Caco-2 (cell line): ENCODE measurements around the gene GRID1. TPM values are rescaled to one million over a fixed set of nuclear protein-coding genes. Genes with fewer than 3 reads are reported as not detected.

Experiments used
- BruUV-seq: library from RNA; stranded (reverse); fragments of 400-500 nt; replicated peaks from 2 replicates; lab custom pipeline; 2021; lab: Mats Ljungman, UMichigan
- CTCF ChIA-PET: fragments of 300-600 bp; sonication (Branson Sonifier 250); formaldehyde crosslinking; loops from one replicate; lab custom pipeline; 2022; ENCODE audit warnings: antibody characterized with exemption; lab: Charles Lee
- POLR2A ChIA-PET: fragments of 300-600 bp; sonication (Branson Sonifier 250); formaldehyde crosslinking; loops from one replicate; lab custom pipeline; 2022; ENCODE audit warnings: antibody characterized with exemption; lab: Charles Lee
- DNase-seq, 2 experiments: peaks; one replicate each; pipeline versions ENCODE4 v3.0.0 to v3.0.0-alpha.2; 2020 to 2022
- H3K27me3 ChIP-seq: replicated peaks from 2 replicates; pipeline ENCODE4 v1.6.0; 2011; ENCODE audit warnings: low read length; ENCODE audit not compliant: control insufficient read depth, insufficient read depth
- H3K36me3 ChIP-seq: 2 replicates; pipeline ENCODE4 v1.5.1; 2011; ENCODE audit warnings: low read length; ENCODE audit not compliant: control insufficient read depth, insufficient read depth
- H3K4me1 ChIP-seq: fragments of 250-450 bp; sonication (Bioruptor Pico); 2 replicates; pipeline ENCODE4 v1.5.1; 2020; ENCODE audit warnings: mild to moderate bottlenecking
- H3K4me3 ChIP-seq: 2 replicates; pipeline ENCODE4 v1.5.1; 2011; ENCODE audit warnings: low read depth, mild to moderate bottlenecking, control low read depth, low read length
- H3K9me3 ChIP-seq: fragments of 250-450 bp; sonication (Bioruptor Pico); 2 replicates; pipeline ENCODE4 v1.5.1; 2020; ENCODE audit warnings: mild to moderate bottlenecking, moderate library complexity
- H3K27ac Mint-ChIP-seq: one replicate; pipeline ENCODE4 v1.8.0; 2022; ENCODE audit warnings: mixed read lengths; ENCODE audit not compliant: unreplicated experiment
- H3K27me3 Mint-ChIP-seq: one replicate; pipeline ENCODE4 v1.8.0; 2022; ENCODE audit warnings: mixed read lengths; ENCODE audit not compliant: insufficient read depth, unreplicated experiment
- H3K36me3 Mint-ChIP-seq: one replicate; pipeline ENCODE4 v1.8.0; 2022; ENCODE audit warnings: mild to moderate bottlenecking, mixed read lengths; ENCODE audit not compliant: insufficient read depth, unreplicated experiment
- H3K4me1 Mint-ChIP-seq: one replicate; pipeline ENCODE4 v1.8.0; 2022; ENCODE audit warnings: low read depth, mixed read lengths; ENCODE audit not compliant: unreplicated experiment
- H3K4me3 Mint-ChIP-seq: one replicate; pipeline ENCODE4 v1.8.0; 2022; ENCODE audit warnings: mild to moderate bottlenecking, moderate library complexity, mixed read lengths; ENCODE audit not compliant: unreplicated experiment
- H3K9me3 Mint-ChIP-seq: one replicate; pipeline ENCODE4 v1.8.0; 2022; ENCODE audit warnings: mixed read lengths; ENCODE audit not compliant: unreplicated experiment
- CTCF ChIP-seq, 2 experiments: fragments of 200-600 bp in 1 of 2; IDR thresholded peaks; 1 replicate in 1 of 2; 2 replicates in 1 of 2; pipeline versions ENCODE4 v1.5.1 to v1.8.0; 2011 to 2022; ENCODE audit warnings: antibody characterized with exemption in 1 of 2, control low read depth in 1 of 2, inconsistent platforms in 1 of 2, low read depth in 1 of 2, low read length in 1 of 2, mild to moderate bottlenecking in 1 of 2, moderate library complexity in 1 of 2; ENCODE audit not compliant: insufficient read depth in 1 of 2, severe bottlenecking in 1 of 2, unreplicated experiment in 1 of 2
- intact Hi-C: fragments of 100-400 bp; cut with micrococcal nuclease; formaldehyde crosslinking; loops from one replicate; pipeline ENCODE4 v1.10.0; 2022; ENCODE audit not compliant: unreplicated experiment
- total RNA-seq: library from RNA; stranded (reverse); gene quantifications from 2 replicates; pipeline ENCODE4 v1.2.3, GENCODE V29; 2022

Gene GRID1
- total RNA-seq, 1 experiment from 2014 or later: 8.0 TPM

GRCh38 chr10:86246279-86246940 lies 120.2 kb downstream of the GRID1 start:
- no peak for DNase-seq
- no peak overlapping the region for H3K27ac Mint-ChIP-seq
- no peaks in the 10 kb centered on the region for H3K27me3 ChIP-seq
- ChIA-PET POLR2A (no interaction called here), CTCF (no interaction called here)
- no peaks in the 10 kb centered on the region for H3K36me3 Mint-ChIP-seq
- no peak overlapping the region for H3K4me3 Mint-ChIP-seq
- H3K9me3 ChIP-seq: no peaks in the 10 kb centered on the region
- H3K4me3 ChIP-seq: no peak overlapping the region
- H3K36me3 ChIP-seq: no peaks in the 10 kb centered on the region
- H3K9me3 Mint-ChIP-seq: no peaks in the 10 kb centered on the region
- no TSS peak for BruUV-seq
- no peak for TF ChIP-seq CTCF (IDR thresholded peaks at IDR 0.05; ENCODE audit: insufficient read depth in 1 of 2, low read depth in 1 of 2, low read length in 1 of 2, severe bottlenecking in 1 of 2, unreplicated experiment in 1 of 2)
- H3K27me3 Mint-ChIP-seq: no peaks in the 10 kb centered on the region
- no peaks in the 10 kb centered on the region for H3K4me1 ChIP-seq
- intact Hi-C loops: no loop called here
- H3K4me1 Mint-ChIP-seq: no peaks in the 10 kb centered on the region

- TF ChIP-seq CTCF (IDR thresholded peaks at IDR 0.05; ENCODE audit: insufficient read depth in 1 of 2, low read depth in 1 of 2, low read length in 1 of 2, severe bottlenecking in 1 of 2, unreplicated experiment in 1 of 2): no peak
- no peak overlapping the region for H3K4me3 Mint-ChIP-seq
- intact Hi-C loops: no loop called here
- H3K4me3 ChIP-seq: no peak overlapping the region
- H3K36me3 ChIP-seq: no peaks in the 10 kb centered on the region
- no peaks in the 10 kb centered on the region for H3K36me3 Mint-ChIP-seq
- H3K27me3 Mint-ChIP-seq: no peaks in the 10 kb centered on the region
- BruUV-seq: no TSS peak
- no peak for DNase-seq
- no peaks in the 10 kb centered on the region for H3K9me3 ChIP-seq
- no peak overlapping the region for H3K27ac Mint-ChIP-seq
- ChIA-PET POLR2A (no interaction called here), CTCF (no interaction called here)
- no peaks in the 10 kb centered on the region for H3K4me1 Mint-ChIP-seq
- no peaks in the 10 kb centered on the region for H3K4me1 ChIP-seq
- no peaks in the 10 kb centered on the region for H3K9me3 Mint-ChIP-seq
- no peaks in the 10 kb centered on the region for H3K27me3 ChIP-seq
Observed at GRCh38 chr10:86245015-86245394, 121.6 kb downstream of the GRID1 start.

DNA sequence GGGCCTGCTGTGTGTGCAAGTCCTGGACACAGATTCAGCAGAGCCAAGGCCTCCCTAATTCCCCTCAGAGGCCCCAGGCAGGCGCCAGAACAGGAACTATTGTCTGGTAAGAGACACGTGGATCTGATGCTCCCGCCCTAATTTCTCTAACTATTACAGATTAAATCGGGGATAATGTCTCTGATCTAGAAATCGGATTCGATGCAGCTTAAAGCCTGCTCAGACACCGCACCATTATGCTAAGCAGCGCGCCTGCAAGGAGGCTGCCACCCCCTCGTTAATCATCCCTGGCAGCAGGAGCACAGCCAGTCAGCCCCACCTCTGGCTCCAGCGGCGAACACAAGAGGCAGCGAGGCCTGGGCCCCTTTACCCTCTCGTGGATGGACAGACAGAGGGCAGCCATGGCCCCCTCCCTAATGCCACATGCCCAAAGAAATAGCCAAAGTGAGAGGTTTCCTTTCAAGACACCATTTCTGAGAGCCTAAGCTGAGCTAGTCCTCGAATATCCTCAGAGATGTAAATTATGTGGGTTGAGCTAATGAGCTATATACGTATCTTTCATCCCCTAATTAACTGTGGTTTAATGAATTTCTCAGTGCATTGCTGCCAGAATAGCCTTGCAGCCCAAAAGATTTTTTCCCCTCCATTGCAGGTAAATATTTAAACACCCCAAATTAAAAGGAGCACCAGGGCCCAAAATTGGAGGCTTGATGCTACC lies 122.1 kb downstream of the GRID1 start:
- intact Hi-C loops: no loop called here
- TF ChIP-seq CTCF (IDR thresholded peaks at IDR 0.05; ENCODE audit: insufficient read depth in 1 of 2, low read depth in 1 of 2, low read length in 1 of 2, severe bottlenecking in 1 of 2, unreplicated experiment in 1 of 2): no peak
- no peaks in the 10 kb centered on the region for H3K27me3 Mint-ChIP-seq
- H3K27me3 ChIP-seq: no peaks in the 10 kb centered on the region
- no peaks in the 10 kb centered on the region for H3K9me3 ChIP-seq
- ChIA-PET CTCF (no interaction called here), POLR2A (no interaction called here)
- H3K9me3 Mint-ChIP-seq: no peaks in the 10 kb centered on the region
- no peaks in the 10 kb centered on the region for H3K36me3 Mint-ChIP-seq
- H3K4me1 ChIP-seq: no peaks in the 10 kb centered on the region
- H3K4me1 Mint-ChIP-seq: no peaks in the 10 kb centered on the region
- no peak for DNase-seq
- no peak overlapping the region for H3K27ac Mint-ChIP-seq
- no peak overlapping the region for H3K4me3 Mint-ChIP-seq
- H3K4me3 ChIP-seq: no peak overlapping the region
- no TSS peak for BruUV-seq
- no peaks in the 10 kb centered on the region for H3K36me3 ChIP-seq
